Stimulated activated naive CD8-positive, alpha-beta T cell treated with anti-CD3 and anti-CD28 coated beads, Interleukin-15, Interleukin-2, amounts not matched to agents 100 ng/mL and 50 ng/mL, for 24 hours (primary cell): ENCODE measurements around the gene C1S.
"Not testable (repeated sequence)": the region's sequence is repeated elsewhere in the genome, so short reads cannot be mapped to it uniquely, and the experiment has no call there.

Source experiments
- H3K27ac Mint-ChIP-seq: one replicate; pipeline ENCODE4 v1.8.0; 2021; ENCODE audit warnings: mild to moderate bottlenecking, mixed read lengths
- H3K27me3 Mint-ChIP-seq: one replicate; pipeline ENCODE4 v1.8.0; 2021; ENCODE audit warnings: mixed read lengths
- H3K36me3 Mint-ChIP-seq: one replicate; pipeline ENCODE4 v1.8.0; 2021; ENCODE audit warnings: low read depth, mixed read lengths
- H3K4me1 Mint-ChIP-seq: one replicate; pipeline ENCODE4 v1.8.0; 2021; ENCODE audit warnings: low read depth, mixed read lengths
- H3K4me3 Mint-ChIP-seq: one replicate; pipeline ENCODE4 v1.8.0; 2021; ENCODE audit warnings: mild to moderate bottlenecking, mixed read lengths
- H3K9me3 Mint-ChIP-seq: one replicate; pipeline ENCODE4 v1.8.0; 2021; ENCODE audit warnings: mixed read lengths

C1S gene

GRCh38 chr12:7034464-7034863 is 26.1 kb upstream of the C1S start:
- no peaks in the 10 kb centered on the region for H3K36me3 Mint-ChIP-seq
- peaks cover 3% of the 10 kb centered on the region for H3K27me3 Mint-ChIP-seq
- H3K4me1 Mint-ChIP-seq: peaks cover 3% of the 10 kb centered on the region
- no peaks in the 10 kb centered on the region for H3K9me3 Mint-ChIP-seq
- H3K27ac Mint-ChIP-seq: no peak overlapping the region
- no peak overlapping the region for H3K4me3 Mint-ChIP-seq

- Mint-ChIP-seq H3K36me3 (no peaks in the 10 kb centered on the region), H3K9me3 (no peaks in the 10 kb centered on the region), H3K4me1 (peaks cover 3% of the 10 kb centered on the region), H3K27ac (no peak overlapping the region), H3K27me3 (peaks cover 3% of the 10 kb centered on the region), H3K4me3 (no peak overlapping the region)
These were observed 25.1 kb upstream of the C1S start for GRCh38 chr12:7035463-7035862.

- not testable (repeated sequence) for H3K36me3 Mint-ChIP-seq, H3K9me3 Mint-ChIP-seq, H3K4me3 Mint-ChIP-seq, H3K27ac Mint-ChIP-seq, H3K4me1 Mint-ChIP-seq, H3K27me3 Mint-ChIP-seq
These were observed 23.1 kb upstream of the C1S start for GRCh38 chr12:7037411-7037810.

GRCh38 chr12:7038591-7038990 is 21.9 kb upstream of the C1S start:
- peaks cover 3% of the 10 kb centered on the region for H3K4me1 Mint-ChIP-seq
- H3K9me3 Mint-ChIP-seq: no peaks in the 10 kb centered on the region
- H3K27ac Mint-ChIP-seq: no peak overlapping the region
- no peaks in the 10 kb centered on the region for H3K27me3 Mint-ChIP-seq
- no peaks in the 10 kb centered on the region for H3K36me3 Mint-ChIP-seq
- H3K4me3 Mint-ChIP-seq: no peak overlapping the region

GRCh38 chr12:7039403-7039802 is 21.1 kb upstream of the C1S start:
- no peaks in the 10 kb centered on the region for H3K27me3 Mint-ChIP-seq
- H3K4me1 Mint-ChIP-seq: peaks cover 3% of the 10 kb centered on the region
- H3K36me3 Mint-ChIP-seq: no peaks in the 10 kb centered on the region
- no peak overlapping the region for H3K4me3 Mint-ChIP-seq
- no peak overlapping the region for H3K27ac Mint-ChIP-seq
- H3K9me3 Mint-ChIP-seq: no peaks in the 10 kb centered on the region

GRCh38 chr12:7042842-7043241 is 17.7 kb upstream of the C1S start:
- H3K4me3 Mint-ChIP-seq: no peak overlapping the region
- no peaks in the 10 kb centered on the region for H3K36me3 Mint-ChIP-seq
- no peak overlapping the region for H3K27ac Mint-ChIP-seq
- H3K4me1 Mint-ChIP-seq: peaks cover 7% of the 10 kb centered on the region
- no peaks in the 10 kb centered on the region for H3K27me3 Mint-ChIP-seq
- H3K9me3 Mint-ChIP-seq: no peaks in the 10 kb centered on the region

GRCh38 chr12:7045913-7046312 is 14.6 kb upstream of the C1S start:
- H3K4me1 Mint-ChIP-seq: peaks cover 7% of the 10 kb centered on the region
- no peaks in the 10 kb centered on the region for H3K9me3 Mint-ChIP-seq
- no peaks in the 10 kb centered on the region for H3K36me3 Mint-ChIP-seq
- no peaks in the 10 kb centered on the region for H3K27me3 Mint-ChIP-seq
- H3K4me3 Mint-ChIP-seq: no peak overlapping the region
- no peak overlapping the region for H3K27ac Mint-ChIP-seq

- H3K9me3 Mint-ChIP-seq: no peaks in the 10 kb centered on the region
- no peak overlapping the region for H3K27ac Mint-ChIP-seq
- H3K27me3 Mint-ChIP-seq: peaks cover 4% of the 10 kb centered on the region
- H3K36me3 Mint-ChIP-seq: no peaks in the 10 kb centered on the region
- H3K4me1 Mint-ChIP-seq: peaks cover 7% of the 10 kb centered on the region
- H3K4me3 Mint-ChIP-seq: no peak overlapping the region
These were observed 14.0 kb upstream of the C1S start for GRCh38 chr12:7046383-7047105.

GRCh38 chr12:7047306-7047705 is 13.2 kb upstream of the C1S start:
- Mint-ChIP-seq H3K27ac (no peak overlapping the region), H3K9me3 (no peaks in the 10 kb centered on the region), H3K36me3 (no peaks in the 10 kb centered on the region), H3K4me1 (peaks cover 7% of the 10 kb centered on the region), H3K4me3 (no peak overlapping the region), H3K27me3 (peaks cover 5% of the 10 kb centered on the region)

GRCh38 chr12:7049445-7049951 is 11.0 kb upstream of the C1S start:
- not testable (repeated sequence) for H3K9me3 Mint-ChIP-seq, H3K4me1 Mint-ChIP-seq, H3K4me3 Mint-ChIP-seq, H3K36me3 Mint-ChIP-seq, H3K27ac Mint-ChIP-seq
- H3K27me3 Mint-ChIP-seq: peaks cover 13% of the 10 kb centered on the region

GRCh38 chr12:7049973-7050372 is 10.5 kb upstream of the C1S start:
- H3K9me3 Mint-ChIP-seq, H3K4me3 Mint-ChIP-seq, H3K4me1 Mint-ChIP-seq, H3K27ac Mint-ChIP-seq, H3K36me3 Mint-ChIP-seq: not testable (repeated sequence)
- peaks cover 16% of the 10 kb centered on the region for H3K27me3 Mint-ChIP-seq

GRCh38 chr12:7054925-7055324 is 5.6 kb upstream of the C1S start:
- no peak overlapping the region for H3K4me3 Mint-ChIP-seq
- no peaks in the 10 kb centered on the region for H3K4me1 Mint-ChIP-seq
- no peak overlapping the region for H3K27ac Mint-ChIP-seq
- H3K9me3 Mint-ChIP-seq: no peaks in the 10 kb centered on the region
- peaks cover 34% of the 10 kb centered on the region for H3K27me3 Mint-ChIP-seq
- no peaks in the 10 kb centered on the region for H3K36me3 Mint-ChIP-seq

GRCh38 chr12:7055736-7056135 is 4.8 kb upstream of the C1S start:
- H3K9me3 Mint-ChIP-seq, H3K27ac Mint-ChIP-seq, H3K4me3 Mint-ChIP-seq, H3K36me3 Mint-ChIP-seq, H3K4me1 Mint-ChIP-seq: not testable (repeated sequence)
- peaks cover 36% of the 10 kb centered on the region for H3K27me3 Mint-ChIP-seq

- H3K27me3 Mint-ChIP-seq: peaks cover 32% of the 10 kb centered on the region
- no peak overlapping the region for H3K27ac Mint-ChIP-seq
- H3K4me3 Mint-ChIP-seq: no peak overlapping the region
- H3K4me1 Mint-ChIP-seq: no peaks in the 10 kb centered on the region
- no peaks in the 10 kb centered on the region for H3K9me3 Mint-ChIP-seq
- H3K36me3 Mint-ChIP-seq: no peaks in the 10 kb centered on the region
These were observed 2.2 kb upstream of the C1S start for GRCh38 chr12:7058163-7058845.

GRCh38 chr12:7058850-7059395 is 1.6 kb upstream of the C1S start:
- Mint-ChIP-seq H3K27ac (no peak overlapping the region), H3K4me1 (no peaks in the 10 kb centered on the region), H3K36me3 (no peaks in the 10 kb centered on the region), H3K9me3 (no peaks in the 10 kb centered on the region), H3K27me3 (peaks cover 31% of the 10 kb centered on the region), H3K4me3 (no peak overlapping the region)
